ENCODE data around the gene RASSF1. TPM values are rescaled to one million over a fixed set of nuclear protein-coding genes. Genes with fewer than 3 reads are reported as not detected.

Gene RASSF1
- total RNA-seq, 1 experiment from 2014 or later = 28.1 TPM

DNA sequence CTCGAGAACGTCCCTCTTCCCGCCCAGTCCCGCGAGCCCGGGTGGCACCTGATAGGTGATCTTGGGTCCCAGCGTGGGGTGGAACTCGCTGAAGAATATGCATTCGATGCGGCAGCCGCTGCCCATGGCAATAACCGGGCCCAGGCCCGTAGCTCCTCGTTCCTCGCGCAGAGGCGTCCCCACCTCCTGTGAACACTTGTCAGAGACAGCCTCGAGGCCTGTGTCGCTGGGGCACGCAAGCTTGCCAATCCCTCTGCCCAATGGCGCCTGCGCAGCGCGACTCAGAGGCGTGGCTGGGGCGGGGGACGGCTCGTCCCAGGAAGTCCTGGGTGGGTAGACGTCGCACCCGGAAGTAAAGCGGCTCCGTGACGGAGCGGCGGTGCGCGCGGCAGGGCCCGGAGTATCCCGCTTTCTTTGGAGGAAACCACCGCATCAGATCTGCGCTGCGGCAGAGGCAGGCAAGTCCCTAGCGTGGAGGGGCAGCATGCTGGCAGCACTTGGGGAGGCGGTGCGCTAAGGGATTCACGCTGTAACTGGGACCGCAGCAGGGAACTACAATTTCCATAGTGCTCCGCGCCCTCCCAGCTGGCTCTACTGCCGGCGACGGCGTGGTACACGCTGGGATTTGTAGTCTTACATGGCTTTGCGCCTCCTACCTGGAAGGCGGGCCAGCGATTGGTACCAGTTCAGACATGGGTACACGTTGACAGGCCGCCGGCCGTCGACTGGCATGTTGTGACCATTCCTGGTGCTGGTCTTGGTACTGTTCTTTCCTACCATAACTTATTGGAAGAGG, 10.1 kb upstream of the RASSF1 start, which contains the start of the genes CYB561D2 and NPRL2:
TSS of gene CYB561D2 (plus strand) at position 336 of the 796 bp plus-strand sequence. CDS start 572 bp downstream, outside the sequence.
TSS of gene NPRL2 (minus strand) at position 249 of the 796 bp plus-strand sequence. CDS start at position 126, 123 bp downstream.
- Mint-ChIP-seq H3K9me3 (ENCODE audit: unreplicated experiment) (no peaks in the 10 kb centered on the region), H3K27me3 (ENCODE audit: insufficient read depth, unreplicated experiment) (no peaks in the 10 kb centered on the region), H3K36me3 (ENCODE audit: insufficient read depth, unreplicated experiment) (peaks cover 34% of the 10 kb centered on the region), H3K4me3 (ENCODE audit: unreplicated experiment) (peak within 1 kb of the TSS; percentile 76), H3K4me1 (ENCODE audit: low read depth, unreplicated experiment) (peaks cover 12% of the 10 kb centered on the region), H3K27ac (ENCODE audit: unreplicated experiment) (peak within 1 kb of the TSS; percentile 81)
- BruUV-seq (replicated peaks) = no TSS peak
- Histone ChIP-seq H3K36me3 (ENCODE audit: control insufficient read depth, insufficient read depth, low read length) (peaks cover 4% of the 10 kb centered on the region; the same call in 1 of the 2 replicates), H3K4me1 (peaks cover 3% of the 10 kb centered on the region; the same call in 1 of the 2 replicates), H3K9me3 (no peaks in the 10 kb centered on the region), H3K27me3 (replicated peaks; ENCODE audit: control insufficient read depth, insufficient read depth, low read length) (no peaks in the 10 kb centered on the region), H3K4me3 (ENCODE audit: low read depth, low read length) (peak within 1 kb of the TSS; percentile 91)
- intact Hi-C loops (cut with micrococcal nuclease; ENCODE audit: unreplicated experiment) = loop anchor here (1.0 to 5.0 kb wide), 2 partner anchors 9 to 262 kb away; partner anchors contain the start of genes CISH and TMEM115
- peak; percentile 96 for DNase-seq
- ChIA-PET CTCF (interaction anchor here (0.5 to 2.2 kb wide), 10 partner anchors 14 to 265 kb away, joined by 3 to 10 read pairs (median 4); partner anchors contain the start of genes GNAI2 and HEMK1), POLR2A (interaction anchor here (0.6 to 2.5 kb wide), 7 partner anchors 14 to 1833 kb away, joined by 3 to 42 read pairs (median 7); partner anchors contain the start of genes IFRD2, MANF and TUSC2)
- TF ChIP-seq, protein P1, sequence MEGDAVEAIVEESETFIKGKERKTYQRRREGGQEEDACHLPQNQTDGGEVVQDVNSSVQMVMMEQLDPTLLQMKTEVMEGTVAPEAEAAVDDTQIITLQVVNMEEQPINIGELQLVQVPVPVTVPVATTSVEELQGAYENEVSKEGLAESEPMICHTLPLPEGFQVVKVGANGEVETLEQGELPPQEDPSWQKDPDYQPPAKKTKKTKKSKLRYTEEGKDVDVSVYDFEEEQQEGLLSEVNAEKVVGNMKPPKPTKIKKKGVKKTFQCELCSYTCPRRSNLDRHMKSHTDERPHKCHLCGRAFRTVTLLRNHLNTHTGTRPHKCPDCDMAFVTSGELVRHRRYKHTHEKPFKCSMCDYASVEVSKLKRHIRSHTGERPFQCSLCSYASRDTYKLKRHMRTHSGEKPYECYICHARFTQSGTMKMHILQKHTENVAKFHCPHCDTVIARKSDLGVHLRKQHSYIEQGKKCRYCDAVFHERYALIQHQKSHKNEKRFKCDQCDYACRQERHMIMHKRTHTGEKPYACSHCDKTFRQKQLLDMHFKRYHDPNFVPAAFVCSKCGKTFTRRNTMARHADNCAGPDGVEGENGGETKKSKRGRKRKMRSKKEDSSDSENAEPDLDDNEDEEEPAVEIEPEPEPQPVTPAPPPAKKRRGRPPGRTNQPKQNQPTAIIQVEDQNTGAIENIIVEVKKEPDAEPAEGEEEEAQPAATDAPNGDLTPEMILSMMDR (IDR thresholded peaks at IDR 0.05; ENCODE audit: insufficient read depth in 1 of 2, low read depth in 1 of 2, low read length in 1 of 2, severe bottlenecking in 1 of 2, unreplicated experiment in 1 of 2) = no peak

DNA sequence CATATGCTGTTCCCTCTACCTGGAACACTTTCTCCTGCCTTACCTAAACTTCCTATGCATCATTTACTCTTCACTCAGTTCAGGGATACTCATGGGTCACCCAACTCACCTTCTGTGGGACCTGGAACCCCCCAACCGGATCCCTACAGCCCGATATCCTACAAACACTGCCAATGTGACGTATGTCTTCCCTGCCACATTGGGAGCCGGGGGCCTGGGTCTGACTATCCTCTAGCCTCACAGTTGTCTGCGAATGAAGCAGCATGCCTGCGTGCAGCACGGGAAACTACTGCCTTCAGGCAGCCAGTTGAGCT, 9.5 kb upstream of the RASSF1 start:
- H3K4me1 ChIP-seq = peaks cover 3% of the 10 kb centered on the region; the same call in 1 of the 2 replicates
- H3K36me3 Mint-ChIP-seq (ENCODE audit: insufficient read depth, unreplicated experiment) = peaks cover 29% of the 10 kb centered on the region
- H3K27me3 ChIP-seq (replicated peaks; ENCODE audit: control insufficient read depth, insufficient read depth, low read length) = no peaks in the 10 kb centered on the region
- POLR2A ChIA-PET = interaction anchor here (0.6 to 2.5 kb wide), 7 partner anchors 13 to 1834 kb away, joined by 3 to 42 read pairs (median 7); partner anchors contain the start of genes IFRD2, MANF and TUSC2
- no peaks in the 10 kb centered on the region for H3K27me3 Mint-ChIP-seq (ENCODE audit: insufficient read depth, unreplicated experiment)
- peak overlapping the region; percentile 81 for H3K27ac Mint-ChIP-seq (ENCODE audit: unreplicated experiment)
- TF ChIP-seq, protein P1 (IDR thresholded peaks at IDR 0.05; ENCODE audit: insufficient read depth in 1 of 2, low read depth in 1 of 2, low read length in 1 of 2, severe bottlenecking in 1 of 2, unreplicated experiment in 1 of 2) = no peak
- TSS peak; percentile 43 for BruUV-seq (replicated peaks)
- H3K4me3 ChIP-seq (ENCODE audit: low read depth, low read length) = peak overlapping the region; percentile 91
- intact Hi-C loops (cut with micrococcal nuclease; ENCODE audit: unreplicated experiment) = loop anchor here (5.0 kb wide), 1 partner anchor 262 kb away; the partner anchor contains the start of gene CISH
- no peak for DNase-seq
- peak overlapping the region; percentile 76 for H3K4me3 Mint-ChIP-seq (ENCODE audit: unreplicated experiment)
- peaks cover 13% of the 10 kb centered on the region for H3K4me1 Mint-ChIP-seq (ENCODE audit: low read depth, unreplicated experiment)
- peaks cover 2% of the 10 kb centered on the region; the same call in 1 of the 2 replicates for H3K36me3 ChIP-seq (ENCODE audit: control insufficient read depth, insufficient read depth, low read length)
- H3K9me3 Mint-ChIP-seq (ENCODE audit: unreplicated experiment) = no peaks in the 10 kb centered on the region
- CTCF ChIA-PET = interaction anchor here (0.5 to 2.2 kb wide), 9 partner anchors 13 to 219 kb away, joined by 3 to 10 read pairs (median 4); partner anchors contain the start of genes GNAI2 and HEMK1
- H3K9me3 ChIP-seq = no peaks in the 10 kb centered on the region

All from Caco-2 (cell line).